Inflammatory macrophage (primary cell): ENCODE results near the gene ZNRD2.

ENCODE experiments used
- DNase-seq, 2 donors: peaks; one replicate each; pipeline ENCODE4 v3.0.0-alpha.2; 2020 to 2022

ZNRD2 gene

GRCh38 chr11:65538232-65538914 lies 31.9 kb upstream of the ZNRD2 start:
- no peak for DNase-seq

- no peak for DNase-seq
Observed at GRCh38 chr11:65538915-65539743, 31.1 kb upstream of the ZNRD2 start.

GRCh38 chr11:65539744-65540289 lies 30.5 kb upstream of the ZNRD2 start:
- no peak for DNase-seq

GRCh38 chr11:65540290-65541092 lies 29.8 kb upstream of the ZNRD2 start:
- peak; percentile 97 to 98 for DNase-seq

GRCh38 chr11:65541093-65541982 lies 28.9 kb upstream of the ZNRD2 start:
- no peak for DNase-seq

- DNase-seq = no peak
Observed at GRCh38 chr11:65542738-65543390, 27.4 kb upstream of the ZNRD2 start.

GRCh38 chr11:65545853-65546216 lies 24.4 kb upstream of the ZNRD2 start:
- no peak for DNase-seq

- DNase-seq = peak; percentile 86 to 88
Observed at GRCh38 chr11:65546217-65546958, 23.9 kb upstream of the ZNRD2 start.

GRCh38 chr11:65547446-65548125 lies 22.7 kb upstream of the ZNRD2 start:
- DNase-seq = no peak

GRCh38 chr11:65548395-65548794 lies 21.9 kb upstream of the ZNRD2 start:
- no peak for DNase-seq

- DNase-seq = peak; percentile 53 to 79
Observed at GRCh38 chr11:65549096-65549495, 21.2 kb upstream of the ZNRD2 start.

GRCh38 chr11:65551572-65552387 lies 18.5 kb upstream of the ZNRD2 start:
- DNase-seq = peak; percentile 54 to 68

GRCh38 chr11:65552388-65552951 lies 17.8 kb upstream of the ZNRD2 start:
- peak; percentile 89 to 95 for DNase-seq

- DNase-seq = peak; percentile 58 to 82
Observed at GRCh38 chr11:65553301-65554001, 16.8 kb upstream of the ZNRD2 start.

GRCh38 chr11:65554057-65554818 lies 16.0 kb upstream of the ZNRD2 start:
- DNase-seq = no peak

- no peak for DNase-seq
Observed at GRCh38 chr11:65554842-65555430, 15.3 kb upstream of the ZNRD2 start.
